Fibroblast of gingiva (primary cell): ENCODE data around the gene CHSY1.

ENCODE experiments used
- DNase-seq: peaks from one replicate; pipeline ENCODE4 v3.0.0-alpha.2; 2011; ENCODE audit warnings: low read depth

The CHSY1 gene

GRCh38 chr15:101152914-101153313, 98.9 kb downstream of the CHSY1 start:
- no peak for DNase-seq

GRCh38 chr15:101151288-101151687, 100.6 kb downstream of the CHSY1 start:
- DNase-seq, result no peak

- DNase-seq, result no peak
These were observed 101.2 kb downstream of the CHSY1 start for GRCh38 chr15:101150723-101151040.

DNA sequence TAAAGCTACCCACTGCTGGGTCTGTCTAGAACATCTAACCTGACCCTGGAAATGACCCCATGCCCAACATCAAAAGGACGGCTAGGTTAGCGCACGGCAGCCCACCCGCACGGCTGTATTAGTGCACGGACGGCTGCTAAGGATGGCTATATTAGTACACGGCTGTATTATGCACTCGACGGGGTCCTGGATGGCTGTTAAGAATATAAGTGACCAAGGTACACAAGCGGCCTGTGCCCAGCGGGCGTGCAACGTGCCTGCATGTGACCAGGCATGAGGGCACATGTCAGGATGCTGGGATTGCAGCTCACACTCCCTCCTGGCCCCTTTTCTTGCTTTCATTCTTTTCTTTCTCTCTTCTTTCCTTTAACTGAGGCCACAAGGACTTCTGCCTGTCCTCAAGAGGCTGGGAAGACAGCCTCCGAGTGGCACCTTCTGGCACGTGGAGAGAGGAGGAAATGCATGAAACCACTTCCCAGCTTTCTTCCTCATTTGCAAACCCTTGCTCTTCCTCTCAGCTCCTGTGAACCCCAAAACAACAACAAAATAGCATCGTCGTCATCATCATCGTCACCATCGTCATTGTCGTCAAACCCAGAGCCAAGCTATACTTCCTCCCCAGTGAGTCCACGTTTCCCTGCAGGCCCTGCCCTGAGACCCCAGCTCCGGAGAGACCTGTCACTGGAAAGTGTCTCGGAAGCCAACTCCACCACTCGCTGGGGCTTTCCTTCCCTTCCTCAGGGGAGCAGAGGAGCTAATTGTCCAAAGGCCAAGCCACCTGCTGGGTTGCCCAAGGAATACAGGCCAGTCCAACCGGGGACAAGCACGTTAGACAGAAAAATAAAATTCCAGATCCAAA, 101.8 kb downstream of the CHSY1 start:
- DNase-seq, result no peak

- no peak for DNase-seq
These were observed 102.8 kb downstream of the CHSY1 start for GRCh38 chr15:101148881-101149664.

GRCh38 chr15:101148166-101148880, 103.5 kb downstream of the CHSY1 start:
- DNase-seq, result no peak

DNA sequence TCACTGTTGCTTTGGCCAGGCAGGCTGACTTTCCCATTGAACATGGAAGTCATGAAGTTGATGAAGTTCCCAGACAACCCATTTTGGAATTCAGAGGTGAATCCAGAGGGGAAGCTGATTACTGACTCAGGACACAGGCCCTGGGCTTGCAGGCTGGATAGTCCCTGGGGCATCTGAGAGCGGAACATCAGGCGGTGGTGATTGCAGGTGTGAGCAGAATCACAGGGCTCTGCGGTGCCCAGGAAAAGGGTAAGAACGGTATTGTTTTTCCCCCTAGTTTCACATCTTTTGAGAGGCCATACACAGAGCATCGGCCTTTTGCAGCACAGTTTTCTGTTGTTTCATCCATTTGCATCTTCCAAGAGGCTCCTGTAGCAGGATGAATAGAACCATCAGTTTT, 104.7 kb downstream of the CHSY1 start:
- no peak for DNase-seq

DNA sequence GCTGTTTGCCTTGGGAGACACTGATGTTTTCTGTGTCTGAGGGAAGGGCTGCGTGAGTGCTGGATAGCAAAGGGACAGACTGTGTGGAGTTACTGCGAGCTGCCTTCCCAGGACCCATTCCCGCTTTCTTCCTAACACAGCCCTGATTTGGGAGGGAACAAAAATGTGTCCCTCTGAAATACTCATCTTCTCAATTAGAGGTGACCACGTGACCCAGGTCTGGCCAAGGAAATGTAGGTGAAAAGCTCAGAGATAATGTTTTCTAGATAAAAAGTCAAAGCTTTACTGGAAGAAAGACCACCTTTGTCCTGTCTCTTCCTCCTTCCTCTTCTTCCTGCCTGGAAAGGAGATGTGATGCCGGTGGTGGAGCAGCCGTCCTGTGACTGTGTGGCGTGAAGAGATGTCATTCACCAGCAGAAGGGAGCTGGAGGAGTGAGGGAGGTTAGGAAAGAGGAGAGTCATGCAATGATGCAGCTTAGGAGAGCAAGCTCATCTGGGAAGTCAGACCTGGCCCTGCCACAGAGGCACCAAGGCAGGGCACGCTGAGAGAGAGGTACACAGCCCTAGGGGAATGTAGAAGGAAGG, 105.6 kb downstream of the CHSY1 start:
- DNase-seq, result no peak

- DNase-seq, result no peak
These were observed 106.5 kb downstream of the CHSY1 start for GRCh38 chr15:101145362-101145761.

DNA sequence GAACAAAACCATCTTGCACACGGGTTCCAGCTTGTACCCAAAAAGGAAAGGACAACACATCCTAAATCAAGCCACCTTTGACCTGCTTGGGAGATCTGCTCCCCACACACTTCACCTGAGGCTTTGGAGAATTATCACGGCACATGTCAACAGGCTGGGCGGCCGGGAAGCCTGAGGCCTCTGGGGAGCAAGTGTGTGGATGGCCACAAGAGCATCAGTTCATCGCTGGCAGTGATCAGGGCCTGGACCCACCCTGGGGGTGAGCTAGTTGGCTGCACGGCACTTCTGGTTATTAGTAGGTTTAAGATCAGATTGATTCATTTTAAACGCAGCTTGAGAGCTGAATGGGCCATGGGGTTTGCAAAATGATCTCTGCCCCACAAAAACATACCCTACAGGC, 108.5 kb downstream of the CHSY1 start:
- no peak for DNase-seq

DNA sequence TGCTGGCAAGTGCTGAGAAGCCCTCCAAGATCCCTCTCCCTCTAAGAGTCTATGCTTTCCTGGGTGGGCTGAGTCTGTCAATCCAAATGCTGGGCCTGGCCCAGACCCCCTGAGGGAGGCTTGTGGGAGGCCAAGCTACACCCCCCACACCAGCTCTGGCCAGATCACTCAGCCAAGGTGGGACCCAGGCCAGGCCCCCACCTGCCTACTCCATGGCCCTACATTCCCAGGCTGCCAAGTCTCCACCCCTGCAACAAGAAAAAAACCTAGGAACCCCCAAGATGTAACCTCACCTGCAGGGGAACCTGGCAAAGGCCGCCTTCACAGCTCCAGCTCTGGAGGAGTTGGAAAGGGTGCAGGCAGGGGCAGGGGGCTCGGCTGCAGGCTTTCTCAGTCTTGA, 109.1 kb downstream of the CHSY1 start:
- no peak for DNase-seq

DNA sequence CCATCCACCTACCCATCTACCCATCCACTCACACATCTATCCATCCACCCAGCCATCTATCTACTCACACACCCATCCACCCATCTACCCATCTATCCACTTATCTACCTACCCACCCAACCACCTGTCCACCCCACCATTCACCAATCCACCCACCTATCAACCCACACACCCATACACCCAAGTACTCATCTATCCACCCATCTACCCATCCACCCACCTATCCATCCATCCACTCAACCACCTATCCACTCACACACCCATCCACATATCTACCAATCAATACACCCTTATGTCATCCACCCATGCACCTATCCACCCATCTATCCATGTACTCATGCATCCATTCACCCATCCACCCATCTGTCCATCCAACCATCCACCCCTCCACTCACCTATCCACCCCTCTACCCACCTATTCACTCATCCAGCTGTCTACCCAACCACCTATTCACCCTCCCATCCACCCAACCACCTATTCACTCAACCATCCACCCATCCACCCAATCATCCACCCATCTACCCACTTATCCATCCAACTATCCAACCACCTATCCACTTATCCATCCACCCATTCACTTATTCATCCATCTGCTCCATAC, 109.8 kb downstream of the CHSY1 start:
- no peak for DNase-seq

GRCh38 chr15:101140697-101141065, 111.2 kb downstream of the CHSY1 start:
- no peak for DNase-seq

- no peak for DNase-seq
These were observed 111.7 kb downstream of the CHSY1 start for GRCh38 chr15:101139986-101140696.

GRCh38 chr15:101138913-101139880, 112.7 kb downstream of the CHSY1 start:
- no peak for DNase-seq

- DNase-seq, result no peak
These were observed 113.7 kb downstream of the CHSY1 start for GRCh38 chr15:101138086-101138660.

DNA sequence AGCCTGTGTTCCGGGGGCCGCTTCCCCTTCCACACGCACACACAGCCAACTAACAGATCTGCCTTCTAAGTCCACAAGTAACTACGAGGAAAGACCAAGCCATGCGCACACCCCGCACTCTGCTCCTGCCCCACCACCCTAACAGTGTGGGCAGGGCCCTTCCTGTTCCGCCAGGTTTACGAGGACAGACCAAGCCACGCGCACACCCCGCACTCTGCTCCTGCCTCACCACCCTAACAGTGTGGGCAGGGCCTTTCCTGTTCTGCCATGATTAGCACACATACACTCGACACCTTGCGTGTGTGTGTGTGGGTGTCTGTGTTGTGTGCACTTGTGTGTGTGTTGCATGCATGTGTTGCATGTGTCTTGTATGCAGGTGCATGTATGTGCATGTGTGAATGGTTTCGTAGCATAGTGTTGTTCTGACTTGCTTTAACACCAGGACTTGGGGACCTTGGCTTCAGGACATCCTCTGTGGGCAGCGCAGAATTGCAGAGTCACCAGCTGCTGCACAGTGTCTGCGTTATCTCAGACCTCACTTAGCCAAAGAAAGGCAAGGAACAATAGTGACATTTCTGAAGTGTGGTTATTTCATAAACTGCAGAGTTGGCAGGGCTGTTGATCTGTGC, 114.4 kb downstream of the CHSY1 start:
- DNase-seq, result no peak

DNA sequence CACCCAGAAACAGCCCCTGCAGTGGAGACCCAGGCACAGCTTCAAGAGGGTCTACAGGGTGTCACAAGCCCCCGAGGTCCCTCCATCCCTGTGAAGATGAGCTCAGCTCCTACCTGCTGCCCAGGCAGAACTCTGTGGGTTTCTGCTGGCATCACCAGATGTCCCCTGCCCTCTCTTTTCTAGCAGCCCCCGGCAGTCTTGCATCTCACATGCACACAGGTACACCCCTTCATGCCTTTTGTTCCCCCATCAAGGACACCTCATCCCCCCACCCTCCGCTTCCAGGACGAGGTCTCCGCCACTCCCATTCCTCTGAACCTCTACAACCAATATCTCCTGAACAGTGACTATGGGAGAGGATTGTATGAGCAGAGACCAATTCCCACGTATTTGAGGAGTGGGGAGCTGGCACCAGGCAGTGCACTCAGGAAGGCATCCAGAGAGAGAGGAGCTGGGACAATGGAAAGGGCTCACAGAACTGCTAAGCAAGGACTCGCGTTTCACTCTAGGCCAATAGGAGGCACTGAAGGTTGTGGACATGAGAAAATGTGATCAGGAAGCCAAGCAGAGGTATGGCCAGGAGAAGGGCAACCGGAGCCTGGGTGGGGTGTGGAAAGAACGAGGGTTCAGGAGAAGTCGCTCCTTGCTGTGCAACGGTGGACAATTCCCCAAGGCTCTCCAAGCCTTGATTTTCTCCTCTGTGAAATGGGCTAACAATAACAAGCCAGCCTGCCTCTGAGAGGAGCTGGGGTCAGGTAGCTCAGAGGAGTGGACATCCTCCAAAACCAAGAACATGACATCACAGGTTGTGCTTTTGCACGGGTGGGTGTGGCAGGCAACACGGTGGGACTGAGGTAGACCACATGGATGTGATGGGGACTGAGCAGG, 115.2 kb downstream of the CHSY1 start:
- DNase-seq, result no peak
